Posterior cingulate gyrus (tissue), 11 donors: Measurements from ENCODE around the gene PHKB.
A peak's percentile ranks its signal among the peaks of the same experiment; 100 is the strongest.

Source experiments
- DNase-seq, 10 donors: peaks; one replicate each; pipeline versions ENCODE4 v3.0.0 to v3.0.0-alpha.2; 2020 to 2021; ENCODE audit warnings: mixed read lengths in 3 of 10
- intact Hi-C: fragments of 100-400 bp; cut with DNase I; formaldehyde crosslinking; loops from one replicate; pipeline ENCODE4 v1.15.1; 2023

The PHKB gene

DNA sequence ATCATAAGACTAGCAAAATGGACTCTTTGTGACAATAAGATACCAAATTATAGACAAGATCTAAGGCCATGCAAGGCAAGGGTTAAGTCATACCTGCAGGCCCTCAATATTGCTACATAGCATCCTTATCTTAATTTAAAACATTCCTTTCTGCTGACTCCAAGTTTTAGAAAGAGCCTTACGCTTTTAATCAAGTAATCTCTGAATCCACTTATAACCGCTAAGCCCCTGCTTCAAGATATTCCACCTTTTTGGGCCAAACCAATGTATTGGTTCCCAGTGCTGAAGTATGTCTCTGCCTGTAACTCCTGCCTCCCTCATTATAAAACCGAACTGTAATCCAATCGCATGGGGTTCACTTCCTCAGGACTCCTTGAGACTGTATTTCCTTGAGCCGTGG lies 255.4 kb downstream of the PHKB start:
- intact Hi-C loops = no loop called here
- no peak for DNase-seq

DNA sequence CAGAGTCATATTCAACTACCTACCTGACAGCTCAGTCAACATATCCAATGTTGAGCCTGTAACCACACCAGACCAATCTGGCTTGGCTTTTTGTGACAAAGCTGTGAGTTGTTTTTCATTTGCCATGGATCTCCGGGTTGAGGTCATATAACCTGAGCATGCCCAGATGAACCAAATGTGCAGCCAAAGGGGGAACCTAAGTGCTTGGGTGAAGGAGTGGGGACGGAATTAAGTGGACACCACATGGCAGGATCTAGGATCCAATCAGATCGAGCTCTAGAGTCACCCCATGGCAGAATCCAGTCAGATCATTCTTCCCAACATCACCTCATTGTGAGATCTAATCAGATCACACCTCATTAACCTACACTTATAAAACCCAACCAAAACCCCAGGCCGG lies 258.6 kb downstream of the PHKB start:
- intact Hi-C loops = no loop called here
- no peak for DNase-seq

DNA sequence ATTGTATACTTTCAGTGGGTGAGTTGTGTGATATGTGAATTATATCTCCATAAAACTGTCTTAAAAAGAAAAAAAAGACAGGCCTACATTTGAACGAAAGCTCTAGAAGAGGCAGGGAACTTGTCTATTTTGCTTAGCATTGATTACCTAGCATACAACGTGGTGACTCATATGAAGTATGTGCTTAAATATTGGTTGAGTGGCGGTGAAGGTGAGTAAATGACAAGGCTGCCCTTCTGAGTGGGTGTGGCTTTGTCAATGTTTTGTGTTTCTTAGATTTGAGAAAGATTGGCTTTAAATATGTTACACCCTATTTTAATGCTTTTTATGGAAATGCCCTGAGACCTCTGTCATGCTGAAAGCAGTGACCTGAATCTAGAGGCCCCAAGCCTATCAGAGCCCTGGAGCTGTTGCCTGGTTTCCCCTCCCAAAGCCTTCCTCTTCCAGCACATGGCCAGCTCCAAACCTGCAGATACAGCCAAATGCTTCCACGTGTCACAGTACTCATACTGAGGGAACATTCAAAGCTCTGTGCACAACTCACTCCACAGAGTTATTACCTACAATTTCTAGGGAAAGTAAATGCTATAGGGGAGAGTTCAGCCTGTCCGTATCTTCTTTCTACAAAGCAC lies 260.0 kb downstream of the PHKB start:
- intact Hi-C loops = no loop called here
- DNase-seq = no peak

DNA sequence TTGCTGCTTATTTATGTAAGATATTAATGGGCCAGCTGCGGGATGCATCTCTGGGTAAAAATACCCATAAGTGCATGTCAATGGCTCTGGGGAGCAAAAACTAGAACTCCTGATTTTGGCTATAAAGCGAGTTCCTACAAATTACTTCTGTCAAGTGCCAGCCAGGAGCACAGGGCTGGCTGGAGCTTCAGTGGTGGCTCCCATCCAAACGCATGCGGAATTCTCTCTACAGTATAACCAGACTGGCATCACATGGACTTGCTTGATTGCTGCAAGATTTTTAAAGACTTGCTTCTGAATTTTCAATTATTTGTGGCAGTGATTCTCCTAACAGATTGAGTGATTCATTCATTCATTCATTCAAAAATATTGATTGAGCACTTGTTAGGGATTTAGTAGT lies 260.9 kb downstream of the PHKB start:
- peak in 2 of 10 donors; percentile 15 to 85 for DNase-seq
- intact Hi-C loops = no loop called here

DNA sequence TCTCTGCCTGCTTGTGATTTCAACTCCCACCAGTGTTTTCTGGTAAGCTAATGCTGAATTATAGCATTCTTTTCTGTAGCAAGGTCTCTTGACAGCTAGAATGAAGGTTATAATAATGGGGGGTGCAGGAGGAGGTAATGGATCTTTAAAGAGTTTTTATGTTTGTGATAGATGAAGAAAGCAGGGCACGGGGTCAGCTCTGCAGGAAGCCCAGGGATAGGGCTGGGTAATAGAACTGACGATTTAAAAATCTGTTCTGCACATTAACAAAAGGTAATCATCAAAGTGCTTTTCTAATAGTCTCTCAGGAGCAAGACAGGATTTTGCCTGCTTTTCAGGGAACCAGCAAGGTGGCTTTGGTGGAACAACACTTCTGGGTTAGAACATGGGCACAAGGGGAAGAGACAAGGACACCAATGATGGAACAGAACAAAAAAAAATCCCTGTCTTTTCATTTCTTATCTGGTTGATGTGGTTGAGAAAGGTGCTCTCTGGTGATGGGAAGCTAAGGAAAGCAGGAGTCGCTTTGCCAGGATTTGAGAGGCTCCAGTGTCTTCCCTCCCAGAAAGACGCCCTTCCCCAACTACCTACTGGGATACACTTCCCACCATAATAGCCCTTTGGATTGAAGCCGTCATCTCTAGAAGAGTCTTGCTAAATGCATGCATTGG lies 263.1 kb downstream of the PHKB start:
- no peak for DNase-seq
- intact Hi-C loops = no loop called here

DNA sequence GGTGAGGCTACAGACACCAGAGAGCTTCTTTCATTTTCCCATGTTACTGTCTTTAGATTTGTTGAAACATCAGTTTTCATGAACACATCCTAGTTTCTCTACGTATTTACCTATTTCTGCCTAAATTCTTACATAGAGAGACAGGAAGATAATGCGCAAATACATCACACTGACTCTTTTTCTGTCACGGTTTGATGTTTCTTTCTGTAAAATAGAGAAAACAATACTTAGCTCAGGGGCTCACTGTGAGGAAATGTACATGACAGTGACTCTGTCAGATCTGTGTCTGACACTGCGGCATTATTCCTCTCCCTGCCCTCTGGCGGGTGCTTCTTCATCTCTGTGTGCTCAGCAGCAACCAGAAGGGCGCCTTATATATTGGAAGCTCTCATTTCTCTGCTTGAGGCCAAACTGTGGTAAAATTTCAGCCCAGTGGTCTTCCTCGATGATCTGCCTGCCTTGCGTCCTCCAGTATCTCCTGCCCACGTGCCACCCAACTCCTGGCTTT lies 264.1 kb downstream of the PHKB start:
- intact Hi-C loops = no loop called here
- no peak for DNase-seq

DNA sequence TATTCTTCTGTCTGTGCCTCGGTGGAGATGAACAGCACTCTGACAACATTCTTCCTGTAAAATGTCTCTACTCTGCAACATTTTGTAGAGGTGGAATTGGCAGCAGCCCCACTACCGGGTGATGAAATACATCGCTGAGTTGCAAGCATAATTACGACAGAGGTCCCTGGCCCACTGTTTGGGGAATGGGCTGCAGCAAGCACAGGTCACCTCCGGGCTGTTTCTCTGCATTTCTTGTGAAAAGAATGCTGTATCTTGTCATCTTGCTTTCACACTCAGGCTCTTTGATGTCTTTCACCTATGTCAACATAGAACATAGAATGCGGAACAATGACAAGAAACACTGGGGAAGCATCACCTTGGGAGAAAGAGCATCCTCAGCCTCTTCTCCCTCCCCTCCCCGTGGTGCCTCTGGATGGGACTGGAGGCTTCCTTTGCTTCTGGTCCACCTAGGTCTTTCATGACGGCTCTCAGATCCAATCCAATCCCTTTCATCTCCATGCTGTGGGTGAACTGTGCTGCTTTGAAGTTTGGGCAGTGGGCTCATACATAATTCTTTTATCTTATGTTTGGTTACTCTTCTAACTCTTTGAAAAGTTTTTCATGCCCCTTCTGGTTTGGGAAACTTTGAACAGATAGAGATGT lies 265.0 kb downstream of the PHKB start:
- DNase-seq = no peak
- intact Hi-C loops = no loop called here

DNA sequence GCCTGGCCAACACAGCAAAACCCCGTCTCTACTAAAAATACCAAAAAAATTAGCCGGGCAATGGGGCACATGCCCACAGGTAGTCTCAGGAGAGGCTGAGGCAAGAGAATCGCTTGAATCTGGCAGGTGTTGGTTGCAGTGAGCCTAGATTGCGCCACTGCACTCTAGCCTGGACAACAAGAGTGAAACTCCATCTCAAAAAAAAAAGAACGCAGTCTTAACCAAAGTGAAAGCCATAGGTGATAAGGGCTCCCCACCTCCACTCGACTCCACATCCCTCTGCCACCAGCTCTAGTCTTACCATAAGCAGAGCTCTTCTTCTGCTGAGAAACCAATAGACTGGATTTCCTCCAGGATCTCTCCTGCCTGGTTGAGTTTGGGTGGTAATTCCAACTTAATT lies 266.0 kb downstream of the PHKB start:
- intact Hi-C loops = no loop called here
- DNase-seq = no peak

DNA sequence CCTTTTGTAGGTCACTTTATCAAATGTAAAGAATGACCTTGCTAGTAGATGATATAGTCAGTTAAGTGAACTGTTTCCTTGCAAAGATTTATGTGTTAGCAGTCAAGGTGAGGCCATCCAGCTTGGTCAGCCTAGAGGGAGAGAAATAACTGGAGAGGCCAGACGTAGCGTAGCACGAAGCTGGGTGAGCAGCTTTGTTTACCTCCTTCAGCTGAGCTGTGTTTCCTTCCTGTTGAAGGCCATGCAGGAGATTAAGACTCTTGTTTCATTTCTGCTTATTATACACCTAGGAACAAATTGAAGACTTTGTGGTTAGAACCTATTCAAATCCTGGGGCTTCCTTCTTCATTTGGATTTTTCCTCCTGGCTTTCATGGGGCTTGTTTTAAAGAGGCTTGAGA lies 267.1 kb downstream of the PHKB start:
- intact Hi-C loops = no loop called here
- no peak for DNase-seq

DNA sequence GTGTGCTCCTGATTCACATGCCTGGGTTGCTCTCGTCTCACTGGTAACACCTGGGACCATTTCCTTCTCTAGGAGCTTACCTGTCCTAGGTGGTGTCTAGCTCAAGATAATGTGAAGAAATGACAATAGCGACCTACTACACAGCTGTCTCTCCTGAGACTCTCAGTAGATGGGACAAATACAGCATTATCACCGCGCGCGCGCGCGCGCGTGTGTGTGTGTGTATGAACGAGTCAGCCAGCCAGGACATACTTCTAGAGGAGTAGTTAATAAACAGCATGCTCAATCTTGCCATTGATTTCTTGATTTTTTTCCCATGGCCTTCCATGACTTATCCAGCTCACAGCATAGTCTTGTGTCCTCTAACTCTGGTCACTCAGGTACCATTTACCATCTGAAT lies 268.6 kb downstream of the PHKB start:
- intact Hi-C loops = no loop called here

DNA sequence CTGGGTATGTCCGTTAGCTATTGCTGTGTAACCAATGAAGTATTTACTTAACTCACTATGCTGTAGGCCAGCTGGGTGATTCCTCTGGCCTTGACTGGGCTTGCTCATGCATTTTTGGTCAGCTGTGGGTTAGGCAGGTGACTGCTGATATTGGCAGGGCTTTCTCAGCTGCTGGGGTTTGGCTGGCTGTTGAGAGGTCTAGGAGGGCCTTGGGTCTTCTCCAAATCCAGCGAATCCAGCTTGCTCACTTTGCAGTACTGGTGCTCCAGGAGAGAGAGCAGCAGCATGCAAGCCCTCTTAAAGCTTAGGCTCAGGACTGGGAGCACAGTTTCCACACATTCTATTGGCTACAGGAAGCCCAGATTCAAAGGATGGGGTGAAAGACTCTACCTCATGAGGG lies 270.1 kb downstream of the PHKB start:
- DNase-seq = peak in 1 of 10 donors; percentile 35
- intact Hi-C loops = no loop called here

More for the DNA sequence above, 268.6 kb downstream of the PHKB start:
- no peak for DNase-seq

DNA sequence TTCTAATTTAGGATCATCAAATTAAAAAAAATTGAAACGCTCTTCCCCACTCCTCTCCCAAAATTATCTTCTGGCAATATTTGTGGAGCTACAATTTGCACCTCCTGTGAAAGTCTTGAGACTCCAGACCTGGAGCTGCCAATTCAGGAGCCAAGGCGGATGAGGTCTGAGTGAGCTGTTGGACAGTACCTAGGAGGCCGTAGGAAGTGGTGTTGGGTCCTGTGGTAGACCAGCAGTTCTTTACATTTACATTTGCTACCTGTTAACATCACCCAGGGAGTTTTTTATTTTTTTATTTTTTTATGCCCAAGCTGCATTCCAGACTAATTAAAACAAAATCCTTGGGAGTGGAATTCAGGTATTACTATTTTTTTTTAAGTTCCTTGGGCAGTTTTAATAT lies 271.0 kb downstream of the PHKB start:
- intact Hi-C loops = no loop called here
- DNase-seq = no peak

DNA sequence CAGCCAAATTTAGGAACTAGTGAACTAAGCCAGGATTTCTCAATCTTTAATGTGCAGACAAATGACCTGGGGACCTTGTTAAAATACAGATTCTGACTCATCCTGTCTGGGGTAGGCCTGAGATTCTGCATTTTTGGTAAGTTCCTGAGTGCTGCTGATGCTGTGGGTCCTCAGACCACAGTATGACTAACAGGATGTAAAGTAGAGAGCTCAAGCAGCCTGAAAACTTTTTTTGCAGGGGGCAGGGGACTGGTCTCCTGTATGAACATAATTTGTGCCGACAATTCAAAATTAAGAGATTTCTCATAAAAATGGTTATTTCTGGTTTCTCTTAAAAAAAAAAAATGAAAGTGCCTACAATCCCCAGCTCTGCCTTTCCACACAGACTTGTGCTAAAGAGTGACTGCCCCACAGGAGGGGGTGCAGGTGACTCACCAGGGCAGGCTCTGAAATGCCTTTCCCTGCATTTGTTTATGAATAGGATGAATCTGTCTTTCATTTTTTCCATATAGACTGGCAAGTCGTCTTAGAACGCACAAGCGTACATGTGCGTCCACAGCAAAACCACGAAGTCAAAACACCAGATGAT lies 271.5 kb downstream of the PHKB start:
- intact Hi-C loops = no loop called here
- no peak for DNase-seq

DNA sequence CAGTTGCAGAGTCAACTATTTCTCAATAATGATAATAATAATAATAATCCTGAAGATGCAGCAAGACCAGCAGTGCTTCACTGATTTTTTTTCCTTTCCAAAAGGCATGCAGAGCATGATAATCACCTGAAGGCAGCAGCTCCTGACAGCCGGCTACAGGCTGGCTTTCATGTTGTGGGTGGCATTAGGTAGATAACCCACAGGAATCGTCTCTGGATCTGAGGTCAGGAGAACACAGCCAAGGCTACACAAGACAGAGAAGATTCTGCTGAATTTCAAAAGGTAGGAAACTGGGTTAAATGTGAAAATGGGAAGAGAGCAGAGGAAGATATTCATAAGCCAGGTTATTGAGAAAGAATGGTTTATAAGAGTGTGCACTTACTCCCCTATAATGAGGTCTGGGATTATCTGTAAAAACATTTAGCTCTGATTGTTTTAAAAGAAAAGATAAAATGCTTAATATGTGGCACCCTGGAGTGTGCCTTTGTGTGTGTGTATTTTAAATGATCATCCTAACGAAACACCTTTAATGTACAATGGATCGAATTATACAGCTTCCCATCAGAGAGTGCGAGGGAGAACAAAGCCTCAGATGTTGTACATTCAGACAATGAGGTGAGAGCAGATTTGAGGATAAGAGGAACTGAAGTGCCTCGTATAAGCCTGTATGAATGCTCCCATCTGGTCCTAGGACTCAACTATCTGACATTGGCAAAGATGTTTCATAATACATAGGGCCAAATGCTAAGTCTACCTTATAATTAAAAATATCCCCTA lies 273.1 kb downstream of the PHKB start:
- intact Hi-C loops = no loop called here
- no peak for DNase-seq

DNA sequence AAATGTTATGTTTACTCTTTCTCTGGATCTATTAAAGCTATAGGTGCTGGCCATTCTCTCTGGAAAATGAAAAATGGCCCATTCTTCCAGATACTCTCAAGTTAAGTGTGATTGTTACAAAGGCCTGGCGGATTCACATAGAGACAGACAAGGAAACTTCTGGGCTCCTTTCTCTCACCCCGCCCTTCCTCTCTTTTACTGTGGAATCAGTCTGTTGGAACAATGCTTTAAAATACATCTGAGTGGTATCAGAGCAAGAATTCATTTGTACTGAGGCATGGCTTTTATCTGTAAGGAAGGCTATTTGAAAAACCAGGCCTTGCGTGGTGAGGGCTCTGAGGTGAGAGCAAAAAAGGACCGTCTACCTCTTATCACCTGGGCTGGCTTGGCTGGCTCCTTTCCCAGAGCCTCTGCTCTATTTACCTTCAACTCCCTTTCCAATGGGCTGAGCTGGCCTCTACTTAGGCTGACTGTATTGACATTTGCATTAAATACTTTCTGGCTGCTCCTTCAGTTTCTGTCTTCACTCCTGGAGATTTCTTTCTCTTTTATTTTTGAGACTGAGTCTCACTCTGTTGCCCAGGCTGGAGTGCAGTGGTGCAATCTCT lies 274.0 kb downstream of the PHKB start:
- intact Hi-C loops = no loop called here
- DNase-seq = no peak

DNA sequence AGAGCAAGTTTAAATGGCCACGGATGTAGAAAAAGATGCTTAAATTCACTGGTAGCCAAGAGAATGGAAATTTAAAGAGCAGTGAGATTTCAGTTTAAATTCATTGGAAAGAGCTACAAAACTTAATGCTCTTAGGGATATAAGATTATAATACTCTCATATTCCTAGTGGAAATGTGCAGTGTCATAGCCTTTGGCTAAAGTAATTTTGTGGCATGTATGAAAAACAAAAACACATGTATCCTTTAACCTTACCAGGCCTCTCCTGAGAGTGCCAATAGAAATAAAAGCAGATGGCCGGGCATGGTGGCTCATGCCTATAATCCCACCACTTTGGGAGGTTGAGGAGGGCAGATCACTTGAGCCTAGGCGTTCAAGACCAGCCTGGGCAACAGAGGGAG lies 289.2 kb downstream of the PHKB start:
- intact Hi-C loops = no loop called here
- DNase-seq = no peak
